ENCODE data around the gene MTERF4.
A peak's percentile ranks its signal among the peaks of the same experiment; 100 is the strongest.

MTERF4 gene

GRCh38 chr2:241102239-241102803 is at the start of gene MTERF4:
TSS of gene MTERF4 (minus strand) at chr2:241102287. CDS start at chr2:241102273, 14 bp downstream.
- peak within 1 kb of the TSS; percentile 58 to 93 for H3K4me3 ChIP-seq (ENCODE audit: low read length in 2 of 2)
- peak within 1 kb of the TSS; percentile 77 to 95 for H3K9ac ChIP-seq (ENCODE audit: low read length in 2 of 2)
- H3K4me1 ChIP-seq (ENCODE audit: control insufficient read depth, insufficient read depth, low read length), result peaks cover 21% of the 10 kb centered on the region
- H3K27ac ChIP-seq (ENCODE audit: low read length), result peak within 1 kb of the TSS; percentile 76
- H3K27me3 ChIP-seq (ENCODE audit: control insufficient read depth in 1 of 2, insufficient read depth in 2 of 2, low read length in 2 of 2), result no peaks in the 10 kb centered on the region
- H3K9me3 ChIP-seq (ENCODE audit: control insufficient read depth in 2 of 2, low read length in 2 of 2), result no peaks in the 10 kb centered on the region
- H3K36me3 ChIP-seq (ENCODE audit: control insufficient read depth in 2 of 2, insufficient read depth in 2 of 2, low read length in 2 of 2), result peaks cover under 1 to 11% of the 10 kb centered on the region in 2 donors

GRCh38 chr2:241150660-241151530 is 48.8 kb upstream of the MTERF4 start:
- Histone ChIP-seq H3K27me3 (ENCODE audit: control insufficient read depth in 1 of 2, insufficient read depth in 2 of 2, low read length in 2 of 2) (no peaks in the 10 kb centered on the region), H3K4me3 (ENCODE audit: low read length in 2 of 2) (peak overlapping the region; percentile 86 to 94), H3K9ac (ENCODE audit: low read length in 2 of 2) (peak overlapping the region; percentile 72 to 84), H3K9me3 (ENCODE audit: control insufficient read depth in 2 of 2, low read length in 2 of 2) (no peaks in the 10 kb centered on the region), H3K4me1 (ENCODE audit: control insufficient read depth, insufficient read depth, low read length) (peaks cover 21% of the 10 kb centered on the region), H3K36me3 (ENCODE audit: control insufficient read depth in 2 of 2, insufficient read depth in 2 of 2, low read length in 2 of 2) (peaks cover 6 to 7% of the 10 kb centered on the region in 2 donors), H3K27ac (ENCODE audit: low read length) (peak overlapping the region; percentile 53)

GRCh38 chr2:241149925-241150659 is 48.0 kb upstream of the MTERF4 start, which contains the start of gene PPP1R7:
TSS of gene PPP1R7 (plus strand) at chr2:241150467. CDS start at chr2:241150496, 29 bp downstream.
- no peaks in the 10 kb centered on the region for H3K9me3 ChIP-seq (ENCODE audit: control insufficient read depth in 2 of 2, low read length in 2 of 2)
- peaks cover 21% of the 10 kb centered on the region for H3K4me1 ChIP-seq (ENCODE audit: control insufficient read depth, insufficient read depth, low read length)
- peaks cover 5 to 6% of the 10 kb centered on the region in 2 donors for H3K36me3 ChIP-seq (ENCODE audit: control insufficient read depth in 2 of 2, insufficient read depth in 2 of 2, low read length in 2 of 2)
- peak within 1 kb of the TSS; percentile 86 to 94 for H3K4me3 ChIP-seq (ENCODE audit: low read length in 2 of 2)
- H3K9ac ChIP-seq (ENCODE audit: low read length in 2 of 2), result peak within 1 kb of the TSS; percentile 72 to 84
- peak within 1 kb of the TSS; percentile 53 for H3K27ac ChIP-seq (ENCODE audit: low read length)
- no peaks in the 10 kb centered on the region for H3K27me3 ChIP-seq (ENCODE audit: control insufficient read depth in 1 of 2, insufficient read depth in 2 of 2, low read length in 2 of 2)

- H3K4me1 ChIP-seq (ENCODE audit: control insufficient read depth, insufficient read depth, low read length), result peaks cover 21% of the 10 kb centered on the region
- H3K9me3 ChIP-seq (ENCODE audit: control insufficient read depth in 2 of 2, low read length in 2 of 2), result no peaks in the 10 kb centered on the region
- H3K27me3 ChIP-seq (ENCODE audit: control insufficient read depth in 1 of 2, insufficient read depth in 2 of 2, low read length in 2 of 2), result no peaks in the 10 kb centered on the region
- peak overlapping the region in 1 of 2 donors; percentile 53 for H3K9ac ChIP-seq (ENCODE audit: low read length in 2 of 2)
- H3K27ac ChIP-seq (ENCODE audit: low read length), result no peak overlapping the region
- peaks cover 0 to 3% of the 10 kb centered on the region in 2 donors for H3K36me3 ChIP-seq (ENCODE audit: control insufficient read depth in 2 of 2, insufficient read depth in 2 of 2, low read length in 2 of 2)
- H3K4me3 ChIP-seq (ENCODE audit: low read length in 2 of 2), result peak overlapping the region; percentile 86 to 94
These were observed 47.5 kb upstream of the MTERF4 start for GRCh38 chr2:241149675-241149924.

- Histone ChIP-seq H3K4me3 (ENCODE audit: low read length in 2 of 2) (peak within 1 kb of the TSS; percentile 86 to 94), H3K9me3 (ENCODE audit: control insufficient read depth in 2 of 2, low read length in 2 of 2) (no peaks in the 10 kb centered on the region), H3K36me3 (ENCODE audit: control insufficient read depth in 2 of 2, insufficient read depth in 2 of 2, low read length in 2 of 2) (peaks cover 0 to 3% of the 10 kb centered on the region in 2 donors), H3K9ac (ENCODE audit: low read length in 2 of 2) (peak within 1 kb of the TSS; percentile 51 to 84), H3K27ac (ENCODE audit: low read length) (peak within 1 kb of the TSS; percentile 53), H3K4me1 (ENCODE audit: control insufficient read depth, insufficient read depth, low read length) (peaks cover 21% of the 10 kb centered on the region), H3K27me3 (ENCODE audit: control insufficient read depth in 1 of 2, insufficient read depth in 2 of 2, low read length in 2 of 2) (no peaks in the 10 kb centered on the region)
These were observed 47.0 kb upstream of the MTERF4 start, which contains the start of gene PASK for GRCh38 chr2:241148891-241149674. TSS of gene PASK (minus strand) at chr2:241149472. CDS start at chr2:241143032, 6,440 bp downstream.

- Histone ChIP-seq H3K4me3 (ENCODE audit: low read length in 2 of 2) (no peak overlapping the region), H3K27ac (ENCODE audit: low read length) (no peak overlapping the region), H3K9ac (ENCODE audit: low read length in 2 of 2) (peak overlapping the region in 1 of 2 donors; percentile 53), H3K36me3 (ENCODE audit: control insufficient read depth in 2 of 2, insufficient read depth in 2 of 2, low read length in 2 of 2) (no peaks in the 10 kb centered on the region), H3K4me1 (ENCODE audit: control insufficient read depth, insufficient read depth, low read length) (peaks cover 21% of the 10 kb centered on the region), H3K27me3 (ENCODE audit: control insufficient read depth in 1 of 2, insufficient read depth in 2 of 2, low read length in 2 of 2) (no peaks in the 10 kb centered on the region), H3K9me3 (ENCODE audit: control insufficient read depth in 2 of 2, low read length in 2 of 2) (no peaks in the 10 kb centered on the region)
These were observed 46.2 kb upstream of the MTERF4 start for GRCh38 chr2:241148239-241148638.

- Histone ChIP-seq H3K4me3 (ENCODE audit: low read length in 2 of 2) (no peak overlapping the region), H3K36me3 (ENCODE audit: control insufficient read depth in 2 of 2, insufficient read depth in 2 of 2, low read length in 2 of 2) (no peaks in the 10 kb centered on the region), H3K27me3 (ENCODE audit: control insufficient read depth in 1 of 2, insufficient read depth in 2 of 2, low read length in 2 of 2) (no peaks in the 10 kb centered on the region), H3K9ac (ENCODE audit: low read length in 2 of 2) (no peak overlapping the region), H3K9me3 (ENCODE audit: control insufficient read depth in 2 of 2, low read length in 2 of 2) (no peaks in the 10 kb centered on the region), H3K27ac (ENCODE audit: low read length) (no peak overlapping the region), H3K4me1 (ENCODE audit: control insufficient read depth, insufficient read depth, low read length) (peaks cover 21% of the 10 kb centered on the region)
These were observed 45.2 kb upstream of the MTERF4 start for GRCh38 chr2:241147336-241147735.

GRCh38 chr2:241146286-241146685 is 44.2 kb upstream of the MTERF4 start:
- Histone ChIP-seq H3K4me1 (ENCODE audit: control insufficient read depth, insufficient read depth, low read length) (peaks cover 14% of the 10 kb centered on the region), H3K27ac (ENCODE audit: low read length) (no peak overlapping the region), H3K4me3 (ENCODE audit: low read length in 2 of 2) (no peak overlapping the region), H3K9ac (ENCODE audit: low read length in 2 of 2) (no peak overlapping the region), H3K9me3 (ENCODE audit: control insufficient read depth in 2 of 2, low read length in 2 of 2) (no peaks in the 10 kb centered on the region), H3K36me3 (ENCODE audit: control insufficient read depth in 2 of 2, insufficient read depth in 2 of 2, low read length in 2 of 2) (no peaks in the 10 kb centered on the region), H3K27me3 (ENCODE audit: control insufficient read depth in 1 of 2, insufficient read depth in 2 of 2, low read length in 2 of 2) (no peaks in the 10 kb centered on the region)

GRCh38 chr2:241142593-241142992 is 40.5 kb upstream of the MTERF4 start:
- H3K9ac ChIP-seq (ENCODE audit: low read length in 2 of 2), result no peak overlapping the region
- no peaks in the 10 kb centered on the region for H3K9me3 ChIP-seq (ENCODE audit: control insufficient read depth in 2 of 2, low read length in 2 of 2)
- no peaks in the 10 kb centered on the region for H3K27me3 ChIP-seq (ENCODE audit: control insufficient read depth in 1 of 2, insufficient read depth in 2 of 2, low read length in 2 of 2)
- no peak overlapping the region for H3K27ac ChIP-seq (ENCODE audit: low read length)
- peaks cover 0 to 2% of the 10 kb centered on the region in 2 donors for H3K36me3 ChIP-seq (ENCODE audit: control insufficient read depth in 2 of 2, insufficient read depth in 2 of 2, low read length in 2 of 2)
- no peaks in the 10 kb centered on the region for H3K4me1 ChIP-seq (ENCODE audit: control insufficient read depth, insufficient read depth, low read length)
- H3K4me3 ChIP-seq (ENCODE audit: low read length in 2 of 2), result no peak overlapping the region

GRCh38 chr2:241142063-241142462 is 40.0 kb upstream of the MTERF4 start:
- Histone ChIP-seq H3K27me3 (ENCODE audit: control insufficient read depth in 1 of 2, insufficient read depth in 2 of 2, low read length in 2 of 2) (no peaks in the 10 kb centered on the region), H3K36me3 (ENCODE audit: control insufficient read depth in 2 of 2, insufficient read depth in 2 of 2, low read length in 2 of 2) (peaks cover 0 to 2% of the 10 kb centered on the region in 2 donors), H3K27ac (ENCODE audit: low read length) (no peak overlapping the region), H3K4me1 (ENCODE audit: control insufficient read depth, insufficient read depth, low read length) (no peaks in the 10 kb centered on the region), H3K9me3 (ENCODE audit: control insufficient read depth in 2 of 2, low read length in 2 of 2) (no peaks in the 10 kb centered on the region), H3K4me3 (ENCODE audit: low read length in 2 of 2) (no peak overlapping the region), H3K9ac (ENCODE audit: low read length in 2 of 2) (no peak overlapping the region)

Data from stomach smooth muscle (tissue), 2 donors.